ENCODE data around the gene PTTG1.

The PTTG1 gene

DNA sequence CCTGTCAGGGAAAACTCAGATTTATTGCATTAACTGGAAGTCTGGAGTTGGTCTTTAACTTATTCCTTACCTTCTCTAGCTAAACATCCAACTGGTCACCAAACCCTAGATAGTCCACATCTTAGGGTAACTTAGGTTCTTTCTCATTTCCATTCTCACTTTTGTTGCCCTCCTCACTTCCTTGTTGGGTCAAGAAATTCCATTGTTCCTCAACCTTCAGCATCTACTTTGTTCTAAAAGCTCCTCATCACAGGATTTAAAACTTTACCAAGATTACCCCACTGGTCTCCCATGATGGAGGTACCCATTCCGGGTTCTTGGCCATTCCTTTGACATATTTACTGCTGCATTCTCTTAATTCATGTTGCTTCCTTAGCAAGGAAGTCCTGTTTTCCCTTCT lies 32.1 kb downstream of the PTTG1 start:
- no peak for DNase-seq (ENCODE audit: low read depth)

DNA sequence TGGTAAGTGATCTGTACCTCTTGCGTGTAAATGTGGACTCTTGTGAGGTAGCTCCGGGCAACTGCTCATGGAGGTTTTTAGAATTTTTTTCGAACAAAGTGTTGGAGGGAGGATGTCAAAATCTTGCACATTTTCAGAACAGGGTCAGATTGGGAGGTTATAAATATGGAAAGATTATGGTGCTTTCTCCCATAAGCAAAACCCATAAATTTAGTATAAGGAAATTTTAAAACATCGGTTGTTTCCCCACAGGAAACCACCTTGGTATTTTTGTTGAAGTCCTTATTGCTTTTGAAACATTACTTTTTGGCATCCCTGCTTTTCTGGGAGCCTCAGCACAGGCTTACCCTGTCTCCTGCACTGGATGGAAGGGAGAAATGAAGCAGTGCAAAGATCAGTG lies 33.9 kb downstream of the PTTG1 start:
- DNase-seq (ENCODE audit: low read depth): no peak

DNA sequence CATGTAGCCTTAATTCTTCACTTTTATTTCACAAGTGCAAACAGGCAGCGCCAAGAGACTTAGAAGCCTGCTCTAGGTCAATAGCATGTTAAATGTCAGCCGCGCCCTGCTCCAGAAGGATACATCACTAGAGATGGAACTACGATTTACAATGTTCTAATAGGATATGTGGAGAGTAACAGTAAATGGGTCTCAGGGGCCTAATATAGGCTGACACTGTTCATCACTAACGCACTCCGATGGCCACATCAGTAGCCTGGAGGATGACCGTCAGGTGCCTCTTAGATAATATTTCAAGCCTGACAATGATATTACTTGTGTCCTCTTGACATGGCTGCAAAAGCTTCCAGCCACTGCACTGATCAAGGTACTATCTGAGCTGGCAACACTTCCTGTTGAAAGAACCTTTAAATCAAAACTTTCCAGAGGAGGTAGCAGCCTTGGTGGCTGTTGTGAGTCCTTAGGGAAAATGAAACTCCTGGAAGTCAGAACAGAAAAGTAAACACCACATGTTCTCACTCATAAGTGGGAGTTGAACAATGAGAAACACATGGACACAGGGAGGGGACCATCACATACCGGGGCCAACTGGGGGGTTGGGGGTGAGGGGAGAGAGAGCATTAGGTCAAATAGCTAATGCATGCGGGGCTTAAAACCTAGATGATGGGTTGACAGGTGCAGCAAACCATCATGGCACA lies 35.0 kb downstream of the PTTG1 start:
- no peak for DNase-seq (ENCODE audit: low read depth)

DNA sequence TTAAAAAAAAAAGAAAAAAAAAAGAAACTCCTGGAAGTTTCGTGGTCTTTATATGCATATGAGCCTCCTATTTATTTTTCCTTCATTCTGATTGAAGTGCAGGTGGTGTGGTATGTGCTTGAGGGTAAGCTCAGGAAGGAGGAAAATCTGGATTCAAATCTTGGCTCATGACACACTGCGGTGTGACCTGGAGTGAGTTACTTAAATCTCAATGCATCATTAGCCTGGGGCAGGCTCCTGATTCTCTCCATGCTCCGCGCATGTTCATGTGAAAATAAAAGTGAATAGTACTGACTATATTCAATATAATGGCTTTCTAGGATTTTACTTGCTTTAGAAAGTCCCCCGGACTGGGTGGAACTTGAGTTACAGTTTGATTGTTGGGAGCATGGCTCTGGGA lies 35.6 kb downstream of the PTTG1 start:
- no peak for DNase-seq (ENCODE audit: low read depth)

DNA sequence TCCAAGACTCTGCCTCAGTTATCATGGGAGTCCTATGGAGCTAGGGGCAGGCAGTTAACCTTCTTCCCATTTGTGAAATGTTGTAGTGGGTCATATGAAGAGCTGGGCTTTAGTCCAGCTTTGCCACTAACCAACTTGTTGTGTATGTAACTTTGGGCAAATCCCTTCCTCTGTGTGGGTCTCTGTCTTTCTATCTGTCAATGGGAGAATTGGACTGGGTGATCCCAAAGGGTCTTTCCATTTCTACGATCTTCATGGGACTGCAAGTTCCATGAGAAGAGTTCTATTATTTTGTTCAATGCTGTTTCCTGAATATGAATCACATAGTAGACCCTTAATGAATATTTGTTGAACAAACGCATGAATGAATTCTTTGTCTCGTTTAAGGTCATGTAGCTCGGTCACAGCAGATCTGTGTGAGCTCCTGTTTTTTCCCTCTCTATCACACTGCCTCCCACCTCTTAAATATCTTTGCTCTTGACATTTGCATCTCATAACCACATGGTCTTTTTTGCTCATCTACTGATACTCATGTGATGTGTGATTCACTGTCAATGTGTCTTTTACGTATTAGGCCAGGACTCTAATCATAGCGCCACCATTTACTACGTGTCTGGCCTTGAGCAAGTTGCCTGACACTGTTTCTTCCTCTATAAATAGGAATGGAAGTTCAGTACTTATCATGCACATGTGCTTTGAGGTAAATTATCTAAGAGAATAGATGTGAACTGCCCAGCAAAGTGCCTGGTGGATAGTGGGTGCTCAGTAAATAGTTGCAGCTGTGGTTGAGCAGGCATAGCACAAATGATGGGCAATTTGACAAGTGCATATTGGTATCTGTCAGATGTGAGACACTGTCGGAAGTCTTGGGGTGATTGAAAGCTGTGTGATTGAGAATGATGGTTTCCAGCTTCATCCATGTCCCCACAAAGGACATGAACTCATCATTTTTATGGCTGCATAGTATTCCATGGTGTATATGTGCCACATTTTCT lies 37.4 kb downstream of the PTTG1 start:
- no peak for DNase-seq (ENCODE audit: low read depth)

DNA sequence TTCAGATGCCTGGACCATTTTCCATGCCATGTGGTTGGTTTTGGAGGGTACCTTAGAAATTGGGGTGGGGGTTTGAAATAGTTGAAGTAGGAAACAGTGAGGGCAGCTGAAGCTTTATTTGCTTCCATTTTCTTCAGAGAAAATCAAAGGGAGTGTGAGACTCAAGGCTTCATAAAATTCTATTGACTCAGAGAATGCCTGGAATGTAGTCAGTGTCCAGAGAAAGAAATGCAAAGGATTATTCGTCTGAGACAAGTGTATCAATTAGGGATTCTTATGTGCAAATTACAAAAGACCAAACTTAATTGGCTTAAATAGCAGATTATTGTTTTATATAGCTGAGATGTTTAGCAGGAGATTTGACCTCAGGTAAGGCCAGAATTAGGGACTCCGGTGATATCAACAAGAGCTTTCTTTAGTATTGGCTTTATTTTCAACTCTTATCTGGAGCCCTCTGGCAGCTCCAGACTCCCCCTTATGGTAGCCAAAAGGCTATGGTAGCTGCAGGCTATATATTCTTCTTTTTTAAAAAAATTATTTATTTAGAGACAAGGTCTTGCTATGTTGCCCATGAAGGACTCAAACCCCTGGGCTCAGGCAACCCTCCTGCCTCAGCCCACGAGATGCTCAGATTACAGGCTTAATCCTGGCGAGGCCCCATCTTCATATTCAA lies 38.9 kb downstream of the PTTG1 start:
- DNase-seq (ENCODE audit: low read depth): no peak

DNA sequence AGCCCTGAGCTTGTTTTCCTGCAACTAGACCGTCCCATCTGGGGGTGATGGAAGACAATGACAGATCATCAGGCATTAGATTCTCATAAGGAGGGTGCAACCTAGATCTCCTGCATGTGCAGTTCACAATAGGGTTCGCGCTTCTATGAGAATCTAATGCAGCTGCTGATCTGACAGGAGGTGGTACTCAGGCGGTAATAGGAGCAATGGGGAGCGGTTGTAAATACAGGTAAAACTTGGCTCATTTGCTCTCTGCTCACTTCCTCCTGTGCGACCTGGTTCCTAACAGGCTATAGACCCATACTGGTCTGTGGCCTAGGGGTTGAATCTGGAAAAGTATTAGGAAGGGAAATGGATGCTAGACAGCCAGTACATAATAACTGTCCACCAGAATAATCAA lies 39.7 kb downstream of the PTTG1 start:
- DNase-seq (ENCODE audit: low read depth): no peak

DNA sequence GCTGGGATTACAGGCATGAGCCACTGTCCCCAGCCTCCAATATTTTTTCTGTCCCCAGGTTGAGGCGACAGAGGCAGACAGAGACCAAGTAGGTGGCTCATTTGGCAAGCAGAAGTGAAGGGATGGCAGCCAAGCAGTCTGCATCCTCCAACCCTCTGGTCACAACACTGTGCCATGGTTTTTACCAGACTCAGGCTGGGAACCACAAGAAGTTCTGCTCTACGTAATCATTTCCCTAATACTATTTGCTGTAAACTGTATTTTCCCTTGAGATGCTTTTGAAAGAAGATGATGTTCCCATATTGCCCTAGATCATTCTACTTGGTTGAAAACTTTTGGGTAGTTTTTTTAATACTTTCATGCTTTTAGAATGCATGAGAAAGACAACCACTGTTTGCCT lies 40.5 kb downstream of the PTTG1 start:
- DNase-seq (ENCODE audit: low read depth): no peak

DNA sequence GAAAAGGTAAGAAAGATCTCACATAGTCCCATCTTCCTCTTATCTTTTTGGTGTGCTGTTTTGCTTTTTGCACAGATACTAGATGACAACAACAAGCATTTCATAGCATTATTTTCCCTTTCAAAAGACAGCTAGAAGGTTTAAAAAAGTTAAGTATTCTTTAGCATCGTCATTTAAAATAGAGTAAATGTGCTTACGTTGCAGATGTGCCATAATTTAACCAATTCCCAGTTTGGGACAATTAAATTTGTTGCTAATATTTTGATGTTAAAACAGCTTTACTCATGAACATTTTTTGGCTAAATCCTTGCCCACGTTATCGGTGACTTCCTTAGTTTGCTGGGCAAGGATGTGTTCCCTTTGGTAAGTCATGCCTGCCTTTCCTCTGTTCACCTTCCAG lies 41.6 kb downstream of the PTTG1 start:
- no peak for DNase-seq (ENCODE audit: low read depth)

DNA sequence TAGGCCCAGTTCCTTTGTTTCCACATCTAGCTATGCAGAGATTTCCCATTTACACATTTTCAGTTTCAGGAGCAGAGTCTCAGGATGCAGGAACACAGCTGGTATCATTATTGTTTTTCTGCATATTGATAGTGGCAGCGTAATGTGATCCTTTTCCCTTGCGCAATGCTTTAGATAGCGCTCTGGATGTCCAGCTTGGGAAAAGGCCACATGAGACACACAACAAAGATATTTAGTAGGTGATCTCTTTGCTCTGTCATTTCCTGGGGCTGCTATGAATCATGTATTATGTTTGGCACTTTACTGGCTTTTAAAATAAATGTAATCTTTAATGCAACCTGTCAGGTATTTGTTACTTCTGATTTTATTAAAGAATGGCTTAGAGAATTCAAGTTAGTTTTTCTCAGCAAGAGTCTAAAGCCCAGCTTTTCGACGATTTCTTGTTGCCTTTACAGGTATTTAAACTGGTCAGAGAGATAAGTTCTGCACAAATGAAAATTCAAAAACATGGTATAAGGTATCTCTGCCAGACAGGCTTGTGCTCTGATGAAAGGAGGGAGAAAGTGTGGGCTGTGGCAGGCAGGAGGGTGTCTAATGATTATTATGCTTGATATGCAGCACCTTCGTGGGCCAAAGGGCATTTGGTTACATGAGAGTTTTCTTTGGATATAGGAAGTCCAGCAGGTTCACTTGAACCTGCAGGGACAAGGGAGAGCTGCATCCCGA lies 42.2 kb downstream of the PTTG1 start:
- no peak for DNase-seq (ENCODE audit: low read depth)

DNA sequence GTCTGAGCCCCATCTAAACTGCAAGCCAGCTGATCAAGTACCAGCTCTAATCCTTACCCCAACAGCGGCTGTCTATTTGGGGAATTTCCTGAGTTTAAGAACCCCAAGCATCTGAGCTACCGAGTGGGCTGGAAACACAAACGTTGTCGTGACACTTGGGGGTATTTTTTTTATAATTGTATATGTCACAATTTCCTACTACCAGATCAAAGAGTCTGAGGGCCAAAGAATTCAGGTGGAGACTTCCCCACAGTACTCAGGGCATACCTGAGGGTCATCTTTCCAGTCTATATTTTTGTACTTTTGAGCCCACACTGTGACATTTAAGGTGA lies 42.8 kb downstream of the PTTG1 start:
- DNase-seq (ENCODE audit: low read depth): no peak

DNA sequence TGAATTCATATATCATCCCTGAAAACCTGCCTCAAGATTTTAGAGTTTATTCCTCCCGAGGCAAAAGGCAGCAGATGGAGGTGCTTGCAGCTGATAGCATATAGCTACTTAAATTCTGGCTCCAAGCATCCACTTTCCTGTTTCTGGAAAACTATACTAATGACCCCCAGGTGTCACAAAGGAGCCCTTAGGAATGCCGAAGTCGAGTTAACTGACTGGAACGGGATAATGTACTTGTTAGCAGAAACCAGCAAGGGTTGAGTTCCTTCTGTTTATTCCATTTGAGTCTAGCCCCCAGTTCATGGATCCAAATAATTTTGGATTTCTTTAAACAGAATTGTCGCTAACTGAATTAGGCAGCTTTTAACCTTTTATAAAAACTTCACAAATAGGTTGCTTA lies 44.5 kb downstream of the PTTG1 start:
- DNase-seq (ENCODE audit: low read depth): no peak

DNA sequence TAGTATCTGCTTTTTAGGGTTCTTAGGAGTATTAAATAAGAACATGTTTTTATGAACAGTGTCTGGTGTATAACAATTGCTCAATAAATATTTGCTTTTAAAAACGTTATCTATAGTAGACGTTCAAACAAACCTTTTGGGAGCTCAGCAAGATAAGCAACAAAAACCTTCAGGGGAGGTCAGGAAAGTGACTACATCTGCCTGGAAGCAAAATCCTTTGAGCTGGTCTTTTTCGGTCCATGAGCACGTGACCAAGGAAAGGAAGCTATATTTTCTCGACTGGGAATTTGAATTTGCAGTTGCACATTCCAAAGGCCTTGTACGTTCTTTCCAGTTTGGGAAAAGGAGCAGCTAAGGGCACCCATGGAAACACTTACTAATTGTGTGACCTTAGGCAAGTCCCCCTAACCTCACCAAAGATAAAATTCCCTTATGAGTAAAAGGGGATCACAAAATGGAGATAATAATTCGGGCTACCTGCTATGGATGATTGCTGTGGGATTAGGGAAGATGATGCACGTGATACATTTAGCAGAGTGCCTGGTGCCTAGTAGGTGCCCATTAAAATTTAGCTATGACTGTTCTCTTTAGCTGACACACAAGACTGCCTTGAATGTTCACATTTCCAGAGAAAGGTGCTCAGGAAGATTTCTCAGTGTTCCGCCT lies 45.4 kb downstream of the PTTG1 start:
- no peak for DNase-seq (ENCODE audit: low read depth)

DNA sequence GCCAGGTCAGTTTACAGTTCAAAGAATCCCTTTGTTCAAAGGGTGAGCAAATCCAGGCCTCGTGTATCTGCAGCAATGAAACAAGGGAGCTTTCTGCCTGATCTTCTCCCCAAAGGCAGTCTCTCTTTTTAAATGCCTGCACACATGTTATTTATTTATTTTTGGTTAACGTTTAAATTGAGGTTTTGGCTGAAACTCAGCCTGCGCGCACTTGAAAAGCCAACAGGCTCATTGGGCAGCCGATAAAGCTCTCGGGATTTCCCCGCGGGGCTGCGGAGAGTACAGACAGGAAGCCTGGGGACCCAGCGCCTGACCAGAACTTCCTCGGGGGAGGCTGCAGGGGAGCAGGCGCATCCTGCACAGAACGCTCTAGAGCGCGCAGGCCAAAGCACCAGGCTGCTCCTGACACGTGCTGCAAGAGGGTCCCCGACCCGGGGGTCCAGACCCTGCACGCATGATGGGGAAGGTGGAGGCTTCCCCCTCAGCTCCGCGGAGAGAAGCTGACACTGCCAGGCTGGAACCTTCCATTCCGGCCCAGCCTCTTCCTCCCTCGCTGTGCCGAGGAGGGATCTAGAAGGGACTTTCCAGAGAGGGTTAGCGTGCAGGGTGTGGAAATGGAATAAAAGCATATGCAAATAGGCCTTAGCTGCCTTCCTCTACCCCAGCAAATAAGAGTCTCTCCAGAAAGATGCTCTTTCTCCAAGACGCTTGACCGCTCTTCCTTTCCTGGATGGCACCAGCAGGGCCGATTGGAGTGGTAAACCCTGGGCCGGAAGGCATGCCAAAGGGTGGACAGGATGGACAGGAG lies 46.1 kb downstream of the PTTG1 start:
- peak; percentile 9 for DNase-seq (ENCODE audit: low read depth)

DNA sequence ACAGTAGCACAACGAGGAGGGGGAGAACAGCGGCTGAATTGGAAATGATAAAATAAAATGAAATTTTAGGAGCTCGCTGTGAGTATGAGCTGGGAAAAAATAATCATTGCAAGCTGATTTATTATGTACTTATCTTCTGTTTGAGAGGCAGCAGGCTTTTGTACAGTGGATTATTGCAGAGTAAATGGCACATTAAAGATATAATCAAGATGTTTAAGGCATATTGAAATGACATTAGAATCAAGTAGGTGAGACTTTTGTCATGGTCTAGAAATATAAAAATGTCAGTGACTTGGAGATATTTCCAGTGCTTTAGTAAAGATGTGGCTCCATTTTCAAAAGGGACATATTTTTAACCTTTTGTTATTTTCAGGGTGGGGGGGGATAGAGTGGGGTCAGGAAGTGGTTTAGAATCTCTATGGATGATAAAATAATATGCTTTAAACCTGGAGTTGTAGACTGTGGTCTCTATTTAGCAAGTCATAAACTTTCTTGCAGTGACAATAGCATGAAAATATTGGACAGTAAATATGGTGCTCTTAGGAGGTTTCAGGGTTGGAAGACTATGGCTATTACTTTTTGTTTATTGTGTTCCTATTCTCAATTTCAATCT lies 46.8 kb downstream of the PTTG1 start:
- no peak for DNase-seq (ENCODE audit: low read depth)

DNA sequence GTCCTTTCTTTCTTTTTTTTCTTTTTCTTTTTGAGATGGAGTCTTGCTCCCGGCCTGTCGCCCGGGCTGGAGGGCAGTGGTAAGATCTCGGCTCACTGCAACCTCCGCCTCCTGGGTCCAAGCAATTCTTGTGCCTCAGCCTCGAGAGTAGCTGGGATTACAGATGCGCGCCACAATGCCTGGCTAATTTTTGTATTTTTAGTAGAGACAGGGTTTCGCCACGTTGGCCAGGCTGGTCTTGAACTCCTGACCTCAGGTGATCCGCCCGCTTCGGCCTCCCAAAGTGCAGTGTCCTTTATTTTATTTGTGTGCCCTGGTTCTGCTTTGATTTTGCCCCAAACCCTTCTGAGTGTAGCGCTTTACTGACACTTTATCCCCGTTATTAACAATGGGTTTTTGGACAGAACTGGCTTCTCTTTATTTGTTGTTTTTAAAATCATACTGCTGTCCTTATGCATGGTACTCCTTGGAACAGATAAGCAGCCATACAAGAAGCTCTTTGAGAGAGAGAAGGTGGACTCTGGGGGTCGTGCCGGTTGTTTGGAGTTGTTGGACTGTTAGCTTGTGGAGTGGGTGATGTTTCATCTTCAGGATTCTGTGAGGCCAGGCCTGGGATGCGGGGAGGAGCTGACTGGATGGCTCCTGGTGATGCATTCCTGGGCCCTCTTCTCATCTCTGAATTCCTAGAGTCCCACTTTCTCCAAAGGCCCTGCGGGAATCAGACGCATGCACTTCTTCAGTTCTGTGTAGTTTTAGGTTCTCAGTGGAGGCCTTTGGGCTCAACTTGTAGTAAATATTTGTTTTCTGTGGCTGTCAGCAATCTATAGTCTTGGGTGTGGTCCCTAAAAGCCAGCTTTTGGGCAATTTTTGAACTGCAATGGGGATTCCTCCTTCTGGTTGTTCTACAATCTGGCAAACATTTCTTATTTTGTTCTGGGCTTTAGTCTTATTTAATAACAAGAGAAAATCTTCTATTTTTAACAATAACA lies 47.8 kb downstream of the PTTG1 start:
- no peak for DNase-seq (ENCODE audit: low read depth)

DNA sequence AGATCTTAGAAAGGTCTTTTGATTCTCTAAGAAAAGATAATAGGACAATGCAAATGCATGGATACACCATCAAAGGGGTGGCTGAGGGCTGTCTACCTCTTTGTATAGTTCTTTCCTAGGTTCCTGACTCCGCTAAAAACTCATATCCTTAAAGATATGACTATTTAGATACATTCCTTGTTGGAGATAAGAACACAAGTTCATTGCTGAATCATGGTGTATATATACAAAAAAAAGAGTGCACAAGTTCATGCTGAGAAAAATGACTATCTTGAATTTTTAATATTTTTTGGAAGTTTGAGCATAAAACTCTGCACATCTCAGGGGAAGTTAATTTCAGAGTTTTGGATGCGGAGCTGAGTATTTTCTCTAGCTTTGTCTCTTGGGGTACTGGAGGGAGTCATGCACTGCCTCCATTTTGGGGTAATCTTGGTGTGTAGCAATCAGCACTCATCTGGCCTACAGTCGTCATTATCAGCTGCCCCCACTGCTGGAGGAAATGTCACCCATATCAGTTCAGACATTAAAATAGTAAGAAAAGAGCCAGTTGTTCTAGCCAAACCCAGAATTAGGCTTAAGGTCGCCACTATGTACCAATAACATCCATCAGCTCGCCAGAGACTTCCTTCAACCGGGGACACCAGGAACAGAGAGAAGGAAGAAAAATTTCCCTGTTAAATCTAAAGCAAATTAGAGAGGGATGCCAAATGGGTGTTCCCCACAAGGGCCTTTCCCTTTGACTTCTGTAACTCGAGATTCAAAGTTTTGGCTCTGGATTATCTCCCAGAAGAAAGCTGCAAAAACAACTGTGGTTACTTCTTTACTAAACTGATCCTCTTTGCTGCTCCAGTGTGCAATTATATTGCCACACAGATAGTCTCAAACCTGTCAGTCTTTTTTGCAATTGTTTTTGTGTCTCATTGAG lies 49.0 kb downstream of the PTTG1 start:
- DNase-seq (ENCODE audit: low read depth): no peak

DNA sequence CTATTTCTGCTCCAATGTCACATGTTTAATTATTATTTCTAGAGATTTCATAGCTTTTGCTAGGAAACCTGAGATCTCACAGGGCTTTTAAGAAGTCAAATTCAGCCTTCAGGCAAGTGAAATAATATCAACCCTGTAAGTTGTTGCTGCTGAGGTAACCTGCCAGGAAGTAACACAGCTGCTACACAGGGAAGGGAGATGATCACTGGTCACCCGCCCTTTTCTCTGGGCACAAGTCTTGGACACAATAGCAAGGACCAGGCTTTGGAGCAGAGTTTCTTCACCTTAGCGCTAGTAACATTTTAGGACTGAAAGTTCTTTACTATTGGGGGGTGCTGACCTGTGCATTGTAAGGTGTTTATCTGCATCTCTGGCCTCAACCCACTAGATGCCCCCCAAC lies 50.1 kb downstream of the PTTG1 start:
- no peak for DNase-seq (ENCODE audit: low read depth)
